AG10803 (cell line): ENCODE results near the gene PCGF3.
"Not testable (repeated sequence)": the region's sequence is repeated elsewhere in the genome, so short reads cannot be mapped to it uniquely, and the experiment has no call there.

Experiments used
- DNase-seq: peaks from one replicate; pipeline ENCODE4 v3.0.0; 2010; ENCODE audit warnings: low read depth
- H3K4me3 ChIP-seq: 2 replicates; pipeline ENCODE4 v1.5.1; 2011; ENCODE audit warnings: mild to moderate bottlenecking, low read length, control low read depth
- TF ChIP-seq, protein P1 (sequence below): conservative IDR thresholded peaks from 2 replicates; pipeline ENCODE4 v1.5.1; 2011; ENCODE audit warnings: mild to moderate bottlenecking, low read length, control low read depth, inconsistent platforms

Gene PCGF3

GRCh38 chr4:752196-752861, 46.7 kb downstream of the PCGF3 start:
- TF ChIP-seq, protein P1, sequence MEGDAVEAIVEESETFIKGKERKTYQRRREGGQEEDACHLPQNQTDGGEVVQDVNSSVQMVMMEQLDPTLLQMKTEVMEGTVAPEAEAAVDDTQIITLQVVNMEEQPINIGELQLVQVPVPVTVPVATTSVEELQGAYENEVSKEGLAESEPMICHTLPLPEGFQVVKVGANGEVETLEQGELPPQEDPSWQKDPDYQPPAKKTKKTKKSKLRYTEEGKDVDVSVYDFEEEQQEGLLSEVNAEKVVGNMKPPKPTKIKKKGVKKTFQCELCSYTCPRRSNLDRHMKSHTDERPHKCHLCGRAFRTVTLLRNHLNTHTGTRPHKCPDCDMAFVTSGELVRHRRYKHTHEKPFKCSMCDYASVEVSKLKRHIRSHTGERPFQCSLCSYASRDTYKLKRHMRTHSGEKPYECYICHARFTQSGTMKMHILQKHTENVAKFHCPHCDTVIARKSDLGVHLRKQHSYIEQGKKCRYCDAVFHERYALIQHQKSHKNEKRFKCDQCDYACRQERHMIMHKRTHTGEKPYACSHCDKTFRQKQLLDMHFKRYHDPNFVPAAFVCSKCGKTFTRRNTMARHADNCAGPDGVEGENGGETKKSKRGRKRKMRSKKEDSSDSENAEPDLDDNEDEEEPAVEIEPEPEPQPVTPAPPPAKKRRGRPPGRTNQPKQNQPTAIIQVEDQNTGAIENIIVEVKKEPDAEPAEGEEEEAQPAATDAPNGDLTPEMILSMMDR: no peak
- no peak for DNase-seq

GRCh38 chr4:753186-753585, 47.6 kb downstream of the PCGF3 start:
- not testable (repeated sequence) for DNase-seq, H3K4me3 ChIP-seq

More at GRCh38 chr4:752196-752861, 46.7 kb downstream of the PCGF3 start:
- no peak overlapping the region for H3K4me3 ChIP-seq

DNA sequence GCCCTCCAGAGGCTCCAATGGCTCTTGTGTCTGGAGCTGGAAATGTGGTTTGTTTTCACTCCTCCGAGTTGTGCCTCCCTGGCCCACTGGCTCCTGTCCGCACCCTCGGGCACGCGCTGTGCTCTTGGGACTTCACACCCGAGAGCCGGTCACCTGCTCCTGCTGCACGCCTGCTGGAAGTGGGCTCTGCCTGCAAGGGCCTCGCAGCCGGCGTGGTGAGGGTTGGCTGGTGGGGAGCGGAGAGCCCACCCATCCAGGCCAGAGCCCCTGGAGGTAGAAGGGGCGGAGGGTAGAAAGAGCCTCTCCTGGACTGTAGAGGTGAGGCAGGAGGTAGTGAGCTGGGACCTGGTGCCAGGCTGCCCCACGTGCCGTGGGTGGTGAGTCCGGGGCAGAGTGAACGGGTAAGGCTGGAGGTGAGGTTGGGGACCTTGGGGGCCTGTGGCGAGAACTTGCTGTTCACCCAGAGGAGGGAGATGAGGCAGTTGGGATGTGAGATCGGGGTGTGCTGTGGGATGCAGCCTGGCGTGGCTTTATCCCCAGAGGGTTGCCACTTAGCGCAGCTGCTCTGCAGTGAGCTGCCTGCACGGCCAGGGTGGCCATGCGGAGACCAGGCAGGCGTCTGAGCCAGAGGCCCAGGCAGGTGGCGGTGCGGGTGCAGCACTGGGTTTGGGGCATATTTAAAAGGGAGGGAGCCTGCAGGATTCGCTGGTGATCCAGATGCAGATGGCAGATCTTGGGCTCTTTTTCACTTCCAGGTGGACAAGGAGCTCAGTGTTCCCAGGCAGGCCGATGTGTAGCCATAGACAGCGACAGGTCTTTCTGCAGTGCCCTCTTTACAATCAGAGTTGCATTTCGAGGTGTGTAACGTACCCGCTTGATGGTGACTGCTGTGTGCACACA, 48.8 kb downstream of the PCGF3 start:
- TF ChIP-seq, protein P1: no peak
- no peak for DNase-seq
- no peak overlapping the region for H3K4me3 ChIP-seq

DNA sequence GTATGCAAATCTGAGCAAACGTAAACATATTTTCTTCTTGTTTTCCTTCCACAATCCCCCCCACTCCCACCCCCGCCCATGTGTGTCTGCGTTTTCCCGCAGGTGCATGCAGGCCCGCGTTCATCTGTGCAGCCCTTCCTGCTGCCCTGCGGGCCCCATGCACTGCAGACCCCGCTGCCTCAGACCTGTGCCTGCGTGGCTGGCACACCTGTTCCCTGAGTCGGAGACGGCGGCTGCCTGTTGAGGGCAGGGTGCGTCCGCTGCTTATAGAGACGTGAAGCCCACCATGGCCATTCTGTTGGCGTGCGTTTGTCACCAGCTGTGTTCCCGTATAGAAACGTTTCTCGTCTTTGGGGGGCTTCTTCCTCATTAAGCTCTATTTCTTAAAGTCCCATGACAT, 51.5 kb downstream of the PCGF3 start:
- no peak overlapping the region for H3K4me3 ChIP-seq
- TF ChIP-seq, protein P1: no peak
- DNase-seq: no peak

DNA sequence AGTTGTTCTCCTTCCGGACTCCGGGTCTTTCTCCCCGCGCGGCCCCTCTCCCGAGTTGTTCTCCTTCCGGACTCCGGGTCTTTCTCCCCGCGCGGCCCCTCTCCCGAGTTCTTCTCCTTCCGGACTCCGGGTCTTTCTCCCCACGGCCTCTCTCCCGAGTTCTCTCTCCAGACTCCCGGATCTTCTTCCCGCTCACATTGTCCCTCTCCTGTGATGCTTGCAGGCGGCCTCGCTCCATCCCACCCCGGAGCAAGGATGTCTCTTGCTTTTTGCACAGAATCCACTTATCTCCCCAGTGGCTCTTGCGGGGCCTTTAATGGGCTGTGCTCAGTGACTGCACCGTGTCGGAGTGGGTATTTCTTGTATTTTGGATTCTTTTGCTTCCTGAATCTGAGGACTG, 54.2 kb downstream of the PCGF3 start:
- not testable (repeated sequence) for DNase-seq, H3K4me3 ChIP-seq

GRCh38 chr4:760616-761015, 55.0 kb downstream of the PCGF3 start:
- no peak overlapping the region for H3K4me3 ChIP-seq
- TF ChIP-seq, protein P1: no peak
- DNase-seq: no peak

GRCh38 chr4:761086-761485, 55.5 kb downstream of the PCGF3 start:
- TF ChIP-seq, protein P1: no peak
- no peak for DNase-seq
- no peak overlapping the region for H3K4me3 ChIP-seq

GRCh38 chr4:761739-762138, 56.1 kb downstream of the PCGF3 start:
- TF ChIP-seq, protein P1: no peak

More at GRCh38 chr4:761739-762138, 56.1 kb downstream of the PCGF3 start:
- no peak overlapping the region for H3K4me3 ChIP-seq
- DNase-seq: no peak
